NB4 (cell line): ENCODE results near the gene SLCO1B1.

Experiments used
- POLR2A ChIP-seq: IDR thresholded peaks from 2 replicates; pipeline ENCODE4 v1.6.1; 2011; ENCODE audit warnings: mild to moderate bottlenecking; ENCODE audit not compliant: insufficient read length; ENCODE audit errors: extremely low read depth
- TF ChIP-seq, protein P1 (sequence below): IDR thresholded peaks from one replicate; pipeline ENCODE4 v1.5.1; 2012; ENCODE audit warnings: low read depth, low read length
- TF ChIP-seq, protein P2 (sequence below): IDR thresholded peaks from 2 replicates; pipeline ENCODE4 v1.6.1; 2011; ENCODE audit warnings: low read depth, low read length

DNA sequence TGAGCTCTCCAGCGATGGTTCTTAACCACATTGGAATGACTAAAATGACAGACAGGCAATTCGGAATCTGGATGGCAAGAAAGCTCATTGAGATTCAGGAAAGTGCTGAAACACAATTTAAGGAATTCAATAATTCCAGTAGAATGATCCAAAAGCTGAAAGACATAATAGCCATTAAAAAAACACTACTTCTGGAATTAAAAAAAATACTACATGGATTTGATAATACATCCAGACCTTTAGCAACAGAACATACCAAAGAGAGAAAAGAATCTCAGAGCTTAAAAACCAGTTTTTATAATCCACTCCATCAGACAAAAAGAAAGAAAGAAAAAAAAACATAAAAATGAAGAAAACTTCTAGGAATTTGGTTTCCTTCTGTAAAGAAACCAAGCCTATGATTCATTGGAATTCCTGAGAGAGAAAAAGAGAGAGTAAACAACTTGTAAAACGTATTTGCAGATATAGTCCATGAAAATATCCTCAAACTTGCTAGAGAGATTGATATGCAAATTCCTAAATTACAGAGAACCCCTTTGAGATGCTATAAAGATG lies 52.8 kb downstream of the SLCO1B1 start:
- TF ChIP-seq, protein P1, sequence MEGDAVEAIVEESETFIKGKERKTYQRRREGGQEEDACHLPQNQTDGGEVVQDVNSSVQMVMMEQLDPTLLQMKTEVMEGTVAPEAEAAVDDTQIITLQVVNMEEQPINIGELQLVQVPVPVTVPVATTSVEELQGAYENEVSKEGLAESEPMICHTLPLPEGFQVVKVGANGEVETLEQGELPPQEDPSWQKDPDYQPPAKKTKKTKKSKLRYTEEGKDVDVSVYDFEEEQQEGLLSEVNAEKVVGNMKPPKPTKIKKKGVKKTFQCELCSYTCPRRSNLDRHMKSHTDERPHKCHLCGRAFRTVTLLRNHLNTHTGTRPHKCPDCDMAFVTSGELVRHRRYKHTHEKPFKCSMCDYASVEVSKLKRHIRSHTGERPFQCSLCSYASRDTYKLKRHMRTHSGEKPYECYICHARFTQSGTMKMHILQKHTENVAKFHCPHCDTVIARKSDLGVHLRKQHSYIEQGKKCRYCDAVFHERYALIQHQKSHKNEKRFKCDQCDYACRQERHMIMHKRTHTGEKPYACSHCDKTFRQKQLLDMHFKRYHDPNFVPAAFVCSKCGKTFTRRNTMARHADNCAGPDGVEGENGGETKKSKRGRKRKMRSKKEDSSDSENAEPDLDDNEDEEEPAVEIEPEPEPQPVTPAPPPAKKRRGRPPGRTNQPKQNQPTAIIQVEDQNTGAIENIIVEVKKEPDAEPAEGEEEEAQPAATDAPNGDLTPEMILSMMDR, result no peak
- no peak for TF ChIP-seq POLR2A
- TF ChIP-seq, protein P2, sequence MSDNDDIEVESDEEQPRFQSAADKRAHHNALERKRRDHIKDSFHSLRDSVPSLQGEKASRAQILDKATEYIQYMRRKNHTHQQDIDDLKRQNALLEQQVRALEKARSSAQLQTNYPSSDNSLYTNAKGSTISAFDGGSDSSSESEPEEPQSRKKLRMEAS, result no peak
